OCI-LY7 (cell line): Measurements from ENCODE around the gene SH2D3A. TPM values are rescaled to one million over a fixed set of nuclear protein-coding genes. Genes with fewer than 3 reads are reported as not detected.

Experiments used
- BruUV-seq: library from RNA; stranded (reverse); fragments of 400-500 nt; replicated peaks from 2 replicates; lab custom pipeline; 2021; lab: Mats Ljungman, UMichigan
- CTCF ChIA-PET: fragments of 300-600 bp; sonication (Branson Sonifier 250); formaldehyde crosslinking; loops from one replicate; lab custom pipeline; 2022; ENCODE audit warnings: antibody characterized with exemption; ENCODE audit not compliant: unreplicated experiment; lab: Charles Lee
- POLR2A ChIA-PET: fragments of 300-600 bp; sonication (Branson Sonifier 250); formaldehyde crosslinking; loops from one replicate; lab custom pipeline; 2022; ENCODE audit warnings: antibody characterized with exemption; lab: Charles Lee
- DNase-seq: peaks from one replicate; pipeline ENCODE4 v3.0.0-alpha.2; 2015; ENCODE audit warnings: low spot score
- H2AFZ ChIP-seq: fragments of 200-600 bp; sonication (generic), shearing (Covaris generic); 2 replicates; pipeline ENCODE4 v1.6.1; 2014; ENCODE audit warnings: mild to moderate bottlenecking, antibody characterized with exemption, low read length, moderate library complexity
- H3K27ac ChIP-seq: fragments of 200-600 bp; sonication (generic); 2 replicates; pipeline ENCODE4 v1.5.1; 2014; ENCODE audit warnings: mixed run types, low read depth, mild to moderate bottlenecking, moderate library complexity, low read length, inconsistent platforms; ENCODE audit not compliant: poor library complexity, severe bottlenecking
- H3K36me3 ChIP-seq: fragments of 200-600 bp; sonication (generic); 2 replicates; pipeline ENCODE4 v1.6.1; 2014; ENCODE audit warnings: mild to moderate bottlenecking, antibody characterized with exemption, low read length, moderate library complexity, mixed read lengths; ENCODE audit not compliant: insufficient read depth
- H3K4me1 ChIP-seq: fragments of 200-600 bp; sonication (generic); 2 replicates; pipeline ENCODE4 v1.5.1; 2014; ENCODE audit warnings: mild to moderate bottlenecking, low read length; ENCODE audit not compliant: insufficient read depth, poor library complexity, severe bottlenecking
- H3K4me2 ChIP-seq: fragments of 200-600 bp; sonication (generic); 2 replicates; pipeline ENCODE4 v1.6.1; 2014; ENCODE audit warnings: mild to moderate bottlenecking, low read length
- H3K4me3 ChIP-seq: fragments of 200-600 bp; sonication (generic); 2 replicates; pipeline ENCODE4 v1.5.1; 2014; ENCODE audit warnings: mild to moderate bottlenecking, low read depth, low read length; ENCODE audit not compliant: poor library complexity, severe bottlenecking
- H3K79me2 ChIP-seq: fragments of 200-600 bp; sonication (generic); 2 replicates; pipeline ENCODE4 v1.6.1; 2016; ENCODE audit warnings: low read depth, mild to moderate bottlenecking, low read length, moderate library complexity, mixed read lengths; ENCODE audit not compliant: insufficient read depth
- H3K9me2 ChIP-seq: fragments of 200-600 bp; sonication (generic); 2 replicates; pipeline ENCODE4 v1.6.1; 2016; ENCODE audit warnings: mild to moderate bottlenecking, low read length, mixed read lengths; ENCODE audit not compliant: insufficient read depth
- H3K9me3 ChIP-seq: fragments of 200-600 bp; sonication (generic); 2 replicates; pipeline ENCODE4 v1.6.1; 2014; ENCODE audit warnings: mild to moderate bottlenecking, mixed run types, low read length, mixed read lengths
- H4K20me1 ChIP-seq: fragments of 200-600 bp; sonication (generic); 2 replicates; pipeline ENCODE4 v1.6.1; 2014; ENCODE audit warnings: mild to moderate bottlenecking, antibody characterized with exemption, low read length, moderate library complexity, mixed read lengths; ENCODE audit not compliant: insufficient read depth
- EZH2phosphoT487 ChIP-seq: fragments of 200-600 bp; sonication (generic); IDR thresholded peaks from 2 replicates; pipeline ENCODE4 v1.6.1; 2018; ENCODE audit warnings: low read depth, borderline replicate concordance, mild to moderate bottlenecking, mixed run types, antibody characterized with exemption, low read length, moderate library complexity, mixed read lengths
- intact Hi-C: fragments of 100-400 bp; cut with micrococcal nuclease; formaldehyde crosslinking; loops from one replicate; pipeline ENCODE4 v1.10.0; 2022; ENCODE audit not compliant: unreplicated experiment
- total RNA-seq, 2 experiments: library from RNA; depleted of rRNA in 1 of 2; stranded (reverse); fragments of >200 nt in 1 of 2; shearing (Covaris generic) in 1 of 2; gene quantifications; 2 replicates each; pipeline ENCODE4 v1.2.3, GENCODE V29; 2014 to 2022
- TF ChIP-seq, protein P1 (sequence below): fragments of 200-600 bp; sonication (generic); conservative IDR thresholded peaks from 2 replicates; pipeline ENCODE4 v1.5.1; 2014; ENCODE audit warnings: mild to moderate bottlenecking, antibody characterized with exemption, low read length, moderate library complexity, mixed read lengths

The SH2D3A gene
- total RNA-seq, 2 experiments from 2014 or later, result 7.8 to 13.3 TPM

- CTCF ChIA-PET, result no interaction called here
- no peak overlapping the region for H2AFZ ChIP-seq
- no peak overlapping the region for H3K4me2 ChIP-seq
These were observed 49.0 kb downstream of the SH2D3A start for GRCh38 chr19:6718111-6718740.

DNA sequence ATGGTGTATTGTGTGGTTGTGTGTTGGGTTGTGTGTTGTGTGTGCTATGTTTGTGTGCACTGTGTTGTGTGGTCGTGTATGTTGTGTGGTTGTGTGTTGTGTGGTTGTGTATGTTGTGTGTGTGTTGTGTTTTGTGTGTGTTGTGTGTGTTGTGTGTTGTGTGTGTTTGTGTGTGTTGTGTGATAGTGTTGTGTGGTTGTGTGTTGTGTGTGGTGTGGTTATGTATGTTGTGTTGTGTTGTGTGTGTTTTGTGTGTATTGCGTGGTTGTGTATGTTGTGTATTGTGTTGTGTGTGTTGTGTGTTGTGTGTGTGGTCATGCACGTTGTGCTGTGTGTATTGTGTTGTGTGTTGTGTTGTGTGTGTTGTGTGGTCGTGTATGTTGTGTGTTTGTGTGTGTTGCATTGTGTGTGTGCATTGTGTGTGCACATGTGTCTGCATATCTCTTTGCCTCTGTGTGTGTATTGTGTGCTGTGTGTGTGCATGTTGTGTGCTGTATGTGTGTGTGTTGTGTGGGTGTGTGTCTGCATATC is 49.7 kb downstream of the SH2D3A start:
- Histone ChIP-seq H3K27ac (no peak overlapping the region), H4K20me1 (no peaks in the 10 kb centered on the region), H3K4me2 (no peak overlapping the region), H3K4me3 (no peak overlapping the region), H3K4me1 (peaks cover 35% of the 10 kb centered on the region), H3K36me3 (no peaks in the 10 kb centered on the region), H3K9me2 (no peaks in the 10 kb centered on the region), H3K9me3 (no peaks in the 10 kb centered on the region), H2AFZ (no peak overlapping the region), H3K79me2 (no peaks in the 10 kb centered on the region)
- no peak for DNase-seq
- CTCF ChIA-PET, result no interaction called here
- intact Hi-C loops, result no loop called here
- no TSS peak for BruUV-seq
- POLR2A ChIA-PET, result no interaction called here
- TF ChIP-seq EZH2phosphoT487, result no peak
- TF ChIP-seq, protein P1, sequence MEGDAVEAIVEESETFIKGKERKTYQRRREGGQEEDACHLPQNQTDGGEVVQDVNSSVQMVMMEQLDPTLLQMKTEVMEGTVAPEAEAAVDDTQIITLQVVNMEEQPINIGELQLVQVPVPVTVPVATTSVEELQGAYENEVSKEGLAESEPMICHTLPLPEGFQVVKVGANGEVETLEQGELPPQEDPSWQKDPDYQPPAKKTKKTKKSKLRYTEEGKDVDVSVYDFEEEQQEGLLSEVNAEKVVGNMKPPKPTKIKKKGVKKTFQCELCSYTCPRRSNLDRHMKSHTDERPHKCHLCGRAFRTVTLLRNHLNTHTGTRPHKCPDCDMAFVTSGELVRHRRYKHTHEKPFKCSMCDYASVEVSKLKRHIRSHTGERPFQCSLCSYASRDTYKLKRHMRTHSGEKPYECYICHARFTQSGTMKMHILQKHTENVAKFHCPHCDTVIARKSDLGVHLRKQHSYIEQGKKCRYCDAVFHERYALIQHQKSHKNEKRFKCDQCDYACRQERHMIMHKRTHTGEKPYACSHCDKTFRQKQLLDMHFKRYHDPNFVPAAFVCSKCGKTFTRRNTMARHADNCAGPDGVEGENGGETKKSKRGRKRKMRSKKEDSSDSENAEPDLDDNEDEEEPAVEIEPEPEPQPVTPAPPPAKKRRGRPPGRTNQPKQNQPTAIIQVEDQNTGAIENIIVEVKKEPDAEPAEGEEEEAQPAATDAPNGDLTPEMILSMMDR, result peak; percentile 33; the same call in 1 of the 2 replicates

More at GRCh38 chr19:6718111-6718740, 49.0 kb downstream of the SH2D3A start:
- BruUV-seq, result no TSS peak
- no peaks in the 10 kb centered on the region for H3K36me3 ChIP-seq
- POLR2A ChIA-PET, result interaction anchor here (0.8 kb wide), 1 partner anchor 175 kb away, joined by 7 read pairs; no protein-coding TSS in a partner anchor
- no peak for DNase-seq
- intact Hi-C loops, result loop anchor here (2.0 kb wide), 1 partner anchor 201 kb away; no protein-coding TSS in a partner anchor
- peaks cover 40% of the 10 kb centered on the region for H3K4me1 ChIP-seq
- no peak overlapping the region for H3K27ac ChIP-seq
- no peak overlapping the region for H3K4me3 ChIP-seq
- no peaks in the 10 kb centered on the region for H3K9me3 ChIP-seq
- H4K20me1 ChIP-seq, result no peaks in the 10 kb centered on the region
- TF ChIP-seq EZH2phosphoT487, result no peak
- TF ChIP-seq, protein P1, result no peak
- H3K79me2 ChIP-seq, result no peaks in the 10 kb centered on the region
- H3K9me2 ChIP-seq, result no peaks in the 10 kb centered on the region

- ChIA-PET CTCF (interaction anchor here (0.7 kb wide), 1 partner anchor 31 kb away, joined by 4 read pairs; no protein-coding TSS in a partner anchor), POLR2A (interaction anchor here (0.6 kb wide), 1 partner anchor 517 kb away, joined by 3 read pairs; no protein-coding TSS in a partner anchor)
- Histone ChIP-seq H3K79me2 (no peaks in the 10 kb centered on the region), H3K4me2 (no peak overlapping the region), H3K9me3 (no peaks in the 10 kb centered on the region), H3K27ac (no peak overlapping the region), H3K36me3 (no peaks in the 10 kb centered on the region), H2AFZ (no peak overlapping the region), H3K4me1 (peaks cover 30% of the 10 kb centered on the region), H3K9me2 (no peaks in the 10 kb centered on the region), H3K4me3 (no peak overlapping the region), H4K20me1 (no peaks in the 10 kb centered on the region)
- intact Hi-C loops, result no loop called here
- TF ChIP-seq, protein P1, result peak; percentile 73
- no peak for TF ChIP-seq EZH2phosphoT487
- no peak for DNase-seq
- BruUV-seq, result no TSS peak
These were observed 50.2 kb downstream of the SH2D3A start for GRCh38 chr19:6717036-6717435.
